GM23248 (cell line): ENCODE data around the gene GNB2. TPM values are rescaled to one million over a fixed set of nuclear protein-coding genes. Genes with fewer than 3 reads are reported as not detected.

Experiments used
- DNase-seq: peaks from one replicate; pipeline ENCODE4 v3.0.0-alpha.2; 2015
- H2AFZ ChIP-seq: fragments of 200-600 bp; sonication (generic); 2 replicates; pipeline ENCODE4 v1.6.1; 2016; ENCODE audit warnings: antibody characterized with exemption
- H3F3A ChIP-seq: fragments of 200-600 bp; sonication (generic); 2 replicates; pipeline ENCODE4 v1.6.1; 2016; ENCODE audit warnings: mild to moderate bottlenecking, antibody characterized with exemption, mixed run types; ENCODE audit not compliant: insufficient read depth
- H3K27ac ChIP-seq: fragments of 200-600 bp; sonication (generic); 2 replicates; pipeline ENCODE4 v1.5.1; 2016; ENCODE audit warnings: mild to moderate bottlenecking
- H3K27me3 ChIP-seq: fragments of 200-600 bp; sonication (generic); replicated peaks from 2 replicates; pipeline ENCODE4 v1.6.1; 2016; ENCODE audit warnings: mild to moderate bottlenecking; ENCODE audit not compliant: insufficient read depth
- H3K36me3 ChIP-seq: fragments of 200-600 bp; sonication (generic); 2 replicates; pipeline ENCODE4 v1.6.1; 2016; ENCODE audit warnings: low read depth, mild to moderate bottlenecking
- H3K4me1 ChIP-seq: fragments of 200-600 bp; sonication (generic); 2 replicates; pipeline ENCODE4 v1.6.1; 2016; ENCODE audit warnings: mild to moderate bottlenecking; ENCODE audit not compliant: insufficient read depth
- H3K4me2 ChIP-seq: fragments of 200-600 bp; sonication (generic); one replicate; pipeline ENCODE4 v1.6.1; 2016; ENCODE audit warnings: mild to moderate bottlenecking; ENCODE audit not compliant: unreplicated experiment
- H3K4me3 ChIP-seq: fragments of 200-600 bp; sonication (generic); 2 replicates; pipeline ENCODE4 v1.5.1; 2016; ENCODE audit warnings: mild to moderate bottlenecking
- H3K79me2 ChIP-seq: fragments of 200-600 bp; sonication (generic); 2 replicates; pipeline ENCODE4 v1.6.1; 2016; ENCODE audit warnings: mild to moderate bottlenecking; ENCODE audit not compliant: insufficient read depth
- H3K9ac ChIP-seq: fragments of 200-600 bp; sonication (generic); 2 replicates; pipeline ENCODE4 v1.6.1; 2016; ENCODE audit warnings: mild to moderate bottlenecking
- H3K9me2 ChIP-seq: fragments of 200-600 bp; sonication (generic); 2 replicates; pipeline ENCODE4 v1.6.1; 2016; ENCODE audit warnings: mixed run types, mild to moderate bottlenecking, moderate library complexity; ENCODE audit not compliant: insufficient read depth
- H3K9me3 ChIP-seq: fragments of 200-600 bp; sonication (generic); one replicate; pipeline ENCODE4 v1.6.1; 2017; ENCODE audit warnings: low read depth
- H4K20me1 ChIP-seq: fragments of 200-600 bp; sonication (generic); 2 replicates; pipeline ENCODE4 v1.6.0; 2016; ENCODE audit not compliant: insufficient read depth
- EZH2 ChIP-seq: fragments of 200-600 bp; sonication (generic); IDR thresholded peaks from 2 replicates; pipeline ENCODE4 v1.6.1; 2018; ENCODE audit warnings: antibody characterized with exemption, mild to moderate bottlenecking; ENCODE audit not compliant: insufficient read depth, poor library complexity, severe bottlenecking
- EZH2phosphoT487 ChIP-seq: fragments of 200-600 bp; sonication (generic); IDR thresholded peaks from 2 replicates; pipeline ENCODE4 v1.6.1; 2018; ENCODE audit warnings: antibody characterized with exemption, moderate library complexity, mild to moderate bottlenecking, low read depth; ENCODE audit not compliant: insufficient read depth
- WGBS, 2 experiments: methylation state at CpG; one replicate each; pipeline ENCODE4 v1.1.6; 2015 to 2017; ENCODE audit warnings: low lambda C conversion rate in 2 of 2, low coverage in 1 of 2; ENCODE audit errors: missing lambda C conversion rate in 2 of 2; 5-methylcytosine and 5-hydroxymethylcytosine counted together
- in situ Hi-C: fragments of 300-500 bp; cut with MboI; formaldehyde crosslinking; loops from 2 replicates; pipeline ENCODE4 v1.15.0; 2020
- polyA plus RNA-seq: library from polyadenylated mRNA; unstranded; fragments of >200 nt; fragmentation: Nextera tagmentation; extraction: Ambion mirVana; gene quantifications from 2 replicates; pipeline ENCODE4 v1.2.1, GENCODE V29; 2016
- total RNA-seq: library from RNA; depleted of rRNA; stranded (reverse); fragments of >200 nt; shearing (Covaris generic); gene quantifications from 2 replicates; pipeline ENCODE4 v1.2.3, GENCODE V29; 2014

GNB2 gene
- total and polyA plus RNA-seq, 2 experiments from 2014 or later, result 89.8 to 132 TPM

DNA sequence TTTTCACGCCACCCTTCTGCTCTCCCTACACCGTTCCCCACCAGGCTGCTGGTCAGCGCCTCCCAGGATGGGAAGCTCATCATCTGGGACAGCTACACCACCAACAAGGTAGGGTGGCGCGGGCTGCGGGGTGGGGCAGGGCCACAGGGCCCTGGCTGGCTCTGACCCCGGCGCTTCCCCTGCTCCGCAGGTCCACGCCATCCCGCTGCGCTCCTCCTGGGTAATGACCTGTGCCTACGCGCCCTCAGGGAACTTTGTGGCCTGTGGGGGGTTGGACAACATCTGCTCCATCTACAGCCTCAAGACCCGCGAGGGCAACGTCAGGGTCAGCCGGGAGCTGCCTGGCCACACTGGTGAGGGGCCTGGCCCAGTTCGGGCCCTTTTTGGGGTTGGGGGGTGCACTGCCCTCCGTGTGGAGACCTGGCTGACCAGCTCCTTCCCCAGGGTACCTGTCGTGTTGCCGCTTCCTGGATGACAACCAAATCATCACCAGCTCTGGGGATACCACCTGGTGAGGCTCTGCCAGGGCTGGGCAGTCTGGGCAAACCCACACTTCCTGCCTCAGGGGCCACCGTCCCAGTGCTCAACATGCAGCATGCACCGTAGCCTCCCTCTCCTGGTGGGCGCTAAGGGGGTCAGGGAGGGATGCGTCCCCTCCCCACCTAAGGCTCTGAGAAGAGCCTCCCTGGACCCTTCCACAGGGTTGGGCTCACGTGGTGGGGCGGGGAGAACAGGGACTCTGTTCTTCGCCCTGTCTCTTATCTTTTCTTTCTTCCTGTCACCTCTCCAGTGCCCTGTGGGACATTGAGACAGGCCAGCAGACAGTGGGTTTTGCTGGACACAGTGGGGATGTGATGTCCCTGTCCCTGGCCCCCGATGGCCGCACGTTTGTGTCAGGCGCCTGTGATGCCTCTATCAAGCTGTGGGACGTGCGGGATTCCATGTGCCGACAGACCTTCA, 4.0 kb downstream of the GNB2 start:
- no peak overlapping the region for H3K9ac ChIP-seq
- no peaks in the 10 kb centered on the region for H3F3A ChIP-seq
- in situ Hi-C loops, result no loop called here
- no peaks in the 10 kb centered on the region for H3K9me2 ChIP-seq
- no peak for TF ChIP-seq EZH2
- no peak for TF ChIP-seq EZH2phosphoT487
- peaks cover 37% of the 10 kb centered on the region for H3K79me2 ChIP-seq
- DNase-seq, result no peak
- no peak overlapping the region for H3K4me2 ChIP-seq
- 89 to 92% methylated on average over 28 to 36 of the region's 36 CpGs for WGBS, 2 experiments
- H3K4me3 ChIP-seq, result no peak overlapping the region
- no peaks in the 10 kb centered on the region for H3K4me1 ChIP-seq
- H2AFZ ChIP-seq, result no peak overlapping the region
- peaks cover 4% of the 10 kb centered on the region; the same call in 1 of the 2 replicates for H3K36me3 ChIP-seq
- H3K27me3 ChIP-seq, result no peaks in the 10 kb centered on the region
- no peaks in the 10 kb centered on the region for H3K9me3 ChIP-seq
- no peak overlapping the region for H3K27ac ChIP-seq
- no peaks in the 10 kb centered on the region for H4K20me1 ChIP-seq

DNA sequence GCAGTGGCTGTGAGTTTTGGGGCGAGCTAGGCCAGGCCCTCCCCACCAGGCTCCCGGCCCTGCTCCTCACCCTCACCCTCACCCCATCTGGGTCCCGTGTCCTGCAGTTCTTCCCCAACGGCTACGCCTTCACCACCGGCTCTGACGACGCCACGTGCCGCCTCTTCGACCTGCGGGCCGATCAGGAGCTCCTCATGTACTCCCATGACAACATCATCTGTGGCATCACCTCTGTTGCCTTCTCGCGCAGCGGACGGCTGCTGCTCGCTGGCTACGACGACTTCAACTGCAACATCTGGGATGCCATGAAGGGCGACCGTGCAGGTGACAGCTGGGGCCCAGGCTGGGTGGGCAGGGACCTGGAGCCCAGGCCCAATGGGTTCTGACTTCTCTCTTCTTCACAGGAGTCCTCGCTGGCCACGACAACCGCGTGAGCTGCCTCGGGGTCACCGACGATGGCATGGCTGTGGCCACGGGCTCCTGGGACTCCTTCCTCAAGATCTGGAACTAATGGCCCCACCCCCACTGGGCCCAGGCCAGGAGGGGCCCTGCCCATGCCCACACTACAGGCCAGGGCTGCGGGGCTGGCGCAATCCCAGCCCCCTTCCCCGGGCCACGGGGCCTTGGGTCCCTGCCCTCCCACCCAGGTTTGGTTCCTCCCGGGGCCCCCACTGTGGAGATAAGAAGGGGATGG, 4.9 kb downstream of the GNB2 start:
- no peaks in the 10 kb centered on the region for H3K9me3 ChIP-seq
- H3K36me3 ChIP-seq, result peaks cover 4% of the 10 kb centered on the region; the same call in 1 of the 2 replicates
- H4K20me1 ChIP-seq, result no peaks in the 10 kb centered on the region
- in situ Hi-C loops, result no loop called here
- peaks cover 37% of the 10 kb centered on the region for H3K79me2 ChIP-seq
- no peak overlapping the region for H3K27ac ChIP-seq
- no peaks in the 10 kb centered on the region for H3K4me1 ChIP-seq
- no peaks in the 10 kb centered on the region for H3F3A ChIP-seq
- no peak overlapping the region for H3K4me2 ChIP-seq
- no peak overlapping the region for H3K4me3 ChIP-seq
- no peak for DNase-seq
- H3K9me2 ChIP-seq, result no peaks in the 10 kb centered on the region
- no peak overlapping the region for H3K9ac ChIP-seq
- TF ChIP-seq EZH2 (no peak), EZH2phosphoT487 (no peak)
- H3K27me3 ChIP-seq, result no peaks in the 10 kb centered on the region
- H2AFZ ChIP-seq, result no peak overlapping the region
- WGBS, 2 experiments, result 74 to 79% methylated on average over 31 to 35 of the region's 35 CpGs

- DNase-seq, result peak; percentile 23
- H3K9me3 ChIP-seq, result no peaks in the 10 kb centered on the region
- H4K20me1 ChIP-seq, result no peaks in the 10 kb centered on the region
- in situ Hi-C loops, result no loop called here
- H3F3A ChIP-seq, result no peaks in the 10 kb centered on the region
- TF ChIP-seq EZH2 (no peak), EZH2phosphoT487 (no peak)
- no peak overlapping the region for H3K4me3 ChIP-seq
- H3K9ac ChIP-seq, result no peak overlapping the region
- WGBS, 2 experiments, result 85 to 88% methylated on average over 11 to 13 of the region's 13 CpGs
- no peaks in the 10 kb centered on the region for H3K9me2 ChIP-seq
- H3K4me2 ChIP-seq, result no peak overlapping the region
- H2AFZ ChIP-seq, result no peak overlapping the region
- peaks cover 4% of the 10 kb centered on the region; the same call in 1 of the 2 replicates for H3K36me3 ChIP-seq
- peaks cover 30% of the 10 kb centered on the region for H3K79me2 ChIP-seq
- H3K27me3 ChIP-seq, result no peaks in the 10 kb centered on the region
- H3K27ac ChIP-seq, result no peak overlapping the region
- no peaks in the 10 kb centered on the region for H3K4me1 ChIP-seq
Measured at GRCh38 chr7:100679129-100679926, 5.8 kb downstream of the GNB2 start.
